H9 (cell line): Measurements from ENCODE around the gene ZNF132. TPM values are rescaled to one million over a fixed set of nuclear protein-coding genes. Genes with fewer than 3 reads are reported as not detected.

ENCODE experiments used
- DNase-seq: peaks from one replicate; pipeline ENCODE4 v3.0.0-alpha.2; 2017
- H2AFZ ChIP-seq: one replicate; pipeline ENCODE4 v1.6.1; 2013; ENCODE audit warnings: mild to moderate bottlenecking, low read length, control low read depth, moderate library complexity
- H2AK5ac ChIP-seq: 2 replicates; pipeline ENCODE4 v1.6.1; 2013; ENCODE audit warnings: low read length, control low read depth, mixed read lengths; ENCODE audit not compliant: insufficient read length
- H2BK120ac ChIP-seq: one replicate; pipeline ENCODE4 v1.6.1; 2013; ENCODE audit warnings: low read depth, mild to moderate bottlenecking, low read length, control low read depth, inconsistent platforms; ENCODE audit not compliant: poor library complexity, severe bottlenecking
- H2BK12ac ChIP-seq: 2 replicates; pipeline ENCODE4 v1.6.1; 2013; ENCODE audit warnings: low read length, control low read depth, mixed read lengths, low read depth; ENCODE audit not compliant: insufficient read length
- H2BK15ac ChIP-seq: 2 replicates; pipeline ENCODE4 v1.6.1; 2013; ENCODE audit warnings: low read depth, low read length, control low read depth
- H2BK20ac ChIP-seq: one replicate; pipeline ENCODE4 v1.6.1; 2013; ENCODE audit warnings: low read depth, mild to moderate bottlenecking, low read length, control low read depth, inconsistent platforms; ENCODE audit not compliant: poor library complexity, severe bottlenecking
- H2BK5ac ChIP-seq: 2 replicates; pipeline ENCODE4 v1.6.1; 2013; ENCODE audit warnings: low read length, control low read depth, mixed read lengths; ENCODE audit not compliant: insufficient read length
- H3K14ac ChIP-seq: 2 replicates; pipeline ENCODE4 v1.6.1; 2013; ENCODE audit warnings: low read length, control low read depth; ENCODE audit not compliant: insufficient read depth
- H3K18ac ChIP-seq: 2 replicates; pipeline ENCODE4 v1.6.1; 2013; ENCODE audit warnings: low read depth, mild to moderate bottlenecking, mixed read lengths, low read length, control low read depth; ENCODE audit not compliant: insufficient read length
- H3K23ac ChIP-seq: 2 replicates; pipeline ENCODE4 v1.6.1; 2013; ENCODE audit warnings: low read length, control low read depth, mixed read lengths, low read depth; ENCODE audit not compliant: insufficient read length
- H3K23me2 ChIP-seq: 2 replicates; pipeline ENCODE4 v1.6.1; 2013; ENCODE audit warnings: low read depth, mild to moderate bottlenecking, mixed read lengths, low read length, control low read depth; ENCODE audit not compliant: insufficient read length, poor library complexity, severe bottlenecking
- H3K27ac ChIP-seq: 2 replicates; pipeline ENCODE4 v1.5.1; 2013; ENCODE audit warnings: low read length, control low read depth, mixed read lengths, low read depth; ENCODE audit not compliant: insufficient read length
- H3K27me3 ChIP-seq: 2 replicates; pipeline ENCODE4 v1.6.1; 2013; ENCODE audit warnings: low read length, control low read depth, inconsistent platforms; ENCODE audit not compliant: insufficient read depth
- H3K4ac ChIP-seq: 2 replicates; pipeline ENCODE4 v1.6.1; 2013; ENCODE audit warnings: low read depth, mild to moderate bottlenecking, control low read depth, inconsistent platforms, low read length, moderate library complexity
- H3K4me1 ChIP-seq: 2 replicates; pipeline ENCODE4 v1.6.1; 2013; ENCODE audit warnings: low read length, control low read depth, inconsistent platforms; ENCODE audit not compliant: insufficient read depth
- H3K4me2 ChIP-seq: 2 replicates; pipeline ENCODE4 v1.6.1; 2013; ENCODE audit warnings: low read length, control low read depth, mixed read lengths; ENCODE audit not compliant: insufficient read length, insufficient read depth
- H3K56ac ChIP-seq: 2 replicates; pipeline ENCODE4 v1.6.1; 2013; ENCODE audit warnings: low read depth, mild to moderate bottlenecking, mixed read lengths, low read length, control low read depth; ENCODE audit not compliant: insufficient read length
- H3K79me1 ChIP-seq: 2 replicates; pipeline ENCODE4 v1.6.1; 2013; ENCODE audit warnings: low read depth, mild to moderate bottlenecking, moderate library complexity, low read length, control low read depth, inconsistent platforms; ENCODE audit not compliant: insufficient read depth, poor library complexity, severe bottlenecking
- H3K79me2 ChIP-seq: 2 replicates; pipeline ENCODE4 v1.6.1; 2013; ENCODE audit warnings: low read length, control low read depth, inconsistent platforms; ENCODE audit not compliant: insufficient read depth
- H3K9ac ChIP-seq: 2 replicates; pipeline ENCODE4 v1.6.1; 2013; ENCODE audit warnings: low read length, control low read depth, mixed read lengths; ENCODE audit not compliant: insufficient read length; ENCODE audit errors: extremely low read depth
- H3K9me3 ChIP-seq: one replicate; pipeline ENCODE4 v1.6.1; 2013; ENCODE audit warnings: low read depth, low read length, inconsistent platforms; ENCODE audit not compliant: control insufficient read depth
- H3T11ph ChIP-seq: one replicate; pipeline ENCODE4 v1.6.1; 2013; ENCODE audit warnings: mild to moderate bottlenecking, low read length, control low read depth, inconsistent platforms
- H4K20me1 ChIP-seq: one replicate; pipeline ENCODE4 v1.6.1; 2013; ENCODE audit not compliant: control insufficient read depth, insufficient read length, insufficient read depth
- H4K5ac ChIP-seq: 2 replicates; pipeline ENCODE4 v1.6.1; 2013; ENCODE audit warnings: low read depth, mild to moderate bottlenecking, mixed read lengths, low read length, control low read depth; ENCODE audit not compliant: insufficient read length
- H4K8ac ChIP-seq: replicated peaks from 2 replicates; pipeline ENCODE4 v1.6.1; 2013; ENCODE audit warnings: low read length, control low read depth, mixed read lengths, low read depth; ENCODE audit not compliant: insufficient read length
- H4K91ac ChIP-seq: 2 replicates; pipeline ENCODE4 v1.6.1; 2013; ENCODE audit warnings: low read depth, mild to moderate bottlenecking, moderate library complexity, mixed read lengths, low read length, control low read depth; ENCODE audit not compliant: insufficient read length
- H3K27ac Mint-ChIP-seq, 3 experiments: 2 replicates in 2 of 3; 3 replicates in 1 of 3; pipeline ENCODE4 v1.8.0; 2020 to 2021; ENCODE audit warnings: mixed read lengths in 3 of 3, mild to moderate bottlenecking in 1 of 3, moderate library complexity in 1 of 3
- H3K27me3 Mint-ChIP-seq: 2 replicates; pipeline ENCODE4 v1.8.0; 2021; ENCODE audit warnings: low read depth, mild to moderate bottlenecking, moderate library complexity, mixed read lengths
- H3K36me3 Mint-ChIP-seq, 3 experiments: 2 replicates in 2 of 3; 3 replicates in 1 of 3; pipeline ENCODE4 v1.8.0; 2020 to 2021; ENCODE audit warnings: low read depth in 3 of 3, mixed read lengths in 3 of 3; ENCODE audit not compliant: insufficient read depth in 1 of 3
- H3K4me1 Mint-ChIP-seq, 2 experiments: 2 replicates each; pipeline ENCODE4 v1.8.0; 2020; ENCODE audit warnings: mixed read lengths in 2 of 2
- H3K4me3 Mint-ChIP-seq, 2 experiments: 2 replicates in 1 of 2; 3 replicates in 1 of 2; pipeline ENCODE4 v1.8.0; 2020 to 2021; ENCODE audit warnings: mild to moderate bottlenecking in 2 of 2, mixed read lengths in 2 of 2, moderate library complexity in 1 of 2
- H3K9me3 Mint-ChIP-seq, 2 experiments: 2 replicates in 1 of 2; 3 replicates in 1 of 2; pipeline ENCODE4 v1.8.0; 2020; ENCODE audit warnings: mild to moderate bottlenecking in 2 of 2, mixed read lengths in 2 of 2, moderate library complexity in 1 of 2
- WGBS: extraction: QIAGEN DNeasy Blood & Tissue Kit; methylation state at CpG from one replicate; pipeline ENCODE4 v1.1.7; 2013; ENCODE audit warnings: missing lambda C conversion rate, low lambda C conversion rate, mixed read lengths; ENCODE audit not compliant: insufficient read length; ENCODE audit errors: extremely low coverage; 5-methylcytosine and 5-hydroxymethylcytosine counted together
- total RNA-seq: library from RNA; stranded (reverse); gene quantifications from 2 replicates; pipeline ENCODE4 v1.2.1, GENCODE V29; 2021
- TF ChIP-seq, protein P1 (sequence below): fragments of 200-600 bp; sonication (generic); conservative IDR thresholded peaks from 3 replicates; pipeline ENCODE4 v1.8.0; 2021; ENCODE audit warnings: antibody characterized with exemption, mild to moderate bottlenecking

The ZNF132 gene
- total RNA-seq, 1 experiment from 2014 or later = 0.24 TPM

DNA sequence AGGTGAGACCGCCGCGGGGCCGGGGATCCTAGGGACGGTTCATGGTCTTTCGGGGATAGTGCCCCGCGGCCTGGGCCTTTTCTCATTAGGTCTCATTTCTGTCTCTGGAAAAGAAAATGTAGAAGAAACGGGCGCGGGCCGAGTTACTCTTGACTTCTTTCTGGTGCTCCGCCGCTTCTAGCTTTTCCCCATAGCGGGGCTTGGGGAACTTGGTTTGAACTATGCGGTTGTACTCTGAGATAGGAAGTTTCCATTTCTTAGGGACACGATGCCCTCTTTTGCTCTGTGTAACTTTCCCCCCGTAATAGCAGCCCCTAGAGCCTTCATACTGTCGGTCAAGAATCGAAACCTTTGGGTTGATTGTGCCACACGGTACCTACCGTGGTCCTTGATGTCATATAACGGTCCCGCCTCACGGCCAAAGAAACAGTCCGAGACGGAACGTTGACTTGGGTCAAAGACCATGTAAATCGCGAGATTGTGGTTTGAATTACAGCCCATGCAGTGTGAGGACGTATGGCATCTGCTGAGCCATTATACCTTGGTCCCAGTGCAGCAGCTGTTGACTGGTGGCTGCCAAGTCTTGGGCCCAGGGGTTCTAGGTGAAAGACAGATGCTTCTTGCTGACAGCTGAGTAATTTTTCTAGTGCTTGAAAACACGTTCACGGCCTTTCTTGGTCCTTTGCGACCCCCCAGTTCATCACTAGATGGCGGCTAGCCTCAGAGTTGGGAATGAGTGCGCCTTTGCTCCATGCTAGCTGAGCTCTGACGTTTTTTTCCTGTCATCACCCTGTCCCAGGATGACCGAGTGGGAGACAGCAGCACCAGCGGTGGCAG lies 52.4 kb downstream of the ZNF132 start:
- H3K9ac ChIP-seq = peak overlapping the region; percentile 85
- Mint-ChIP-seq H3K27me3 (no peaks in the 10 kb centered on the region), H3K4me3 (peak overlapping the region; percentile 95 to 99), H3K27ac (peak overlapping the region; percentile 68 to 95 (median 93); a peak in 5 of 7 replicates), H3K9me3 (no peaks in the 10 kb centered on the region), H3K4me1 (peaks cover 22 to 30% of the 10 kb centered on the region in 2 experiments), H3K36me3 (peaks cover 39 to 47% (median 40%) of the 10 kb centered on the region in 3 experiments)
- H2BK15ac ChIP-seq = no peak overlapping the region
- TF ChIP-seq, protein P1, sequence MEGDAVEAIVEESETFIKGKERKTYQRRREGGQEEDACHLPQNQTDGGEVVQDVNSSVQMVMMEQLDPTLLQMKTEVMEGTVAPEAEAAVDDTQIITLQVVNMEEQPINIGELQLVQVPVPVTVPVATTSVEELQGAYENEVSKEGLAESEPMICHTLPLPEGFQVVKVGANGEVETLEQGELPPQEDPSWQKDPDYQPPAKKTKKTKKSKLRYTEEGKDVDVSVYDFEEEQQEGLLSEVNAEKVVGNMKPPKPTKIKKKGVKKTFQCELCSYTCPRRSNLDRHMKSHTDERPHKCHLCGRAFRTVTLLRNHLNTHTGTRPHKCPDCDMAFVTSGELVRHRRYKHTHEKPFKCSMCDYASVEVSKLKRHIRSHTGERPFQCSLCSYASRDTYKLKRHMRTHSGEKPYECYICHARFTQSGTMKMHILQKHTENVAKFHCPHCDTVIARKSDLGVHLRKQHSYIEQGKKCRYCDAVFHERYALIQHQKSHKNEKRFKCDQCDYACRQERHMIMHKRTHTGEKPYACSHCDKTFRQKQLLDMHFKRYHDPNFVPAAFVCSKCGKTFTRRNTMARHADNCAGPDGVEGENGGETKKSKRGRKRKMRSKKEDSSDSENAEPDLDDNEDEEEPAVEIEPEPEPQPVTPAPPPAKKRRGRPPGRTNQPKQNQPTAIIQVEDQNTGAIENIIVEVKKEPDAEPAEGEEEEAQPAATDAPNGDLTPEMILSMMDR = peak; percentile 23; the same call in 1 of the 3 replicates
- H3K27me3 ChIP-seq = no peaks in the 10 kb centered on the region
- H3K23me2 ChIP-seq = peaks cover 7% of the 10 kb centered on the region
- H3K27ac ChIP-seq = no peak overlapping the region
- no peak overlapping the region for H4K5ac ChIP-seq
- H3K79me2 ChIP-seq = peaks cover 10% of the 10 kb centered on the region; the same call in 1 of the 2 replicates
- no peak overlapping the region for H3K23ac ChIP-seq
- no peaks in the 10 kb centered on the region for H3K79me1 ChIP-seq
- no peaks in the 10 kb centered on the region for H4K20me1 ChIP-seq
- H3K4me1 ChIP-seq = peaks cover 4% of the 10 kb centered on the region; the same call in 1 of the 2 replicates
- peak overlapping the region; percentile 94 for H3K4me2 ChIP-seq
- H2AFZ ChIP-seq = no peak overlapping the region
- no peak overlapping the region for H2AK5ac ChIP-seq
- H2BK120ac ChIP-seq = no peak overlapping the region
- H2BK5ac ChIP-seq = no peak overlapping the region
- no peak overlapping the region for H3K4ac ChIP-seq
- H3K56ac ChIP-seq = no peak overlapping the region
- H4K8ac ChIP-seq = no peak overlapping the region
- no peak overlapping the region for H4K91ac ChIP-seq
- no CpG with 5 or more reads among the region's 39 CpGs for WGBS
- no peak overlapping the region for H3T11ph ChIP-seq
- H3K9me3 ChIP-seq = no peaks in the 10 kb centered on the region
- H2BK12ac ChIP-seq = no peak overlapping the region
- H3K14ac ChIP-seq = no peak overlapping the region
- H3K18ac ChIP-seq = no peak overlapping the region
- no peak overlapping the region for H2BK20ac ChIP-seq
- DNase-seq = no peak
